Sigmoid colon (tissue), 7 donors: ENCODE measurements around the gene LSM12. TPM values are rescaled to one million over a fixed set of nuclear protein-coding genes. Genes with fewer than 3 reads are reported as not detected.

Source experiments
- DNase-seq: peaks from one replicate; pipeline ENCODE4 v3.0.0-alpha.2; 2019
- H3K27ac ChIP-seq, 4 donors: fragments of 200-600 bp; sonication (generic); one replicate each; pipeline ENCODE4 v1.5.1; 2016 to 2019; ENCODE audit warnings: mild to moderate bottlenecking in 1 of 4
- H3K27me3 ChIP-seq, 3 donors: fragments of 200-600 bp; sonication (generic); one replicate each; pipeline ENCODE4 v1.5.1; 2019; ENCODE audit warnings: mild to moderate bottlenecking in 1 of 3
- H3K36me3 ChIP-seq, 4 donors: fragments of 200-600 bp; sonication (generic); one replicate each; pipeline ENCODE4 v1.5.1; 2016 to 2019
- H3K4me1 ChIP-seq, 4 donors: fragments of 200-600 bp; sonication (generic); one replicate each; pipeline ENCODE4 v1.5.1; 2017 to 2019
- H3K4me3 ChIP-seq, 4 donors: fragments of 200-600 bp; sonication (generic); one replicate each; pipeline ENCODE4 v1.5.1; 2017 to 2019; ENCODE audit warnings: mild to moderate bottlenecking in 2 of 4, moderate library complexity in 1 of 4
- H3K9me3 ChIP-seq, 4 donors: fragments of 200-600 bp in 3 of 4; sonication (generic) in 3 of 4; one replicate each; pipeline versions ENCODE4 v1.5.1 to v1.6.1; 2013 to 2019
- CTCF ChIP-seq, 4 experiments: fragments of 450-650 bp in 3 of 4; fragments of 200-600 bp in 1 of 4; IDR thresholded peaks; one replicate each; pipeline ENCODE4 v1.5.1; 2016 to 2019; ENCODE audit warnings: antibody characterized with exemption in 4 of 4, mild to moderate bottlenecking in 3 of 4, moderate library complexity in 2 of 4
- EP300 ChIP-seq, 4 donors: sonication (generic); formaldehyde crosslinking; IDR thresholded peaks; one replicate each; pipeline ENCODE4 v1.6.1; 2017; ENCODE audit warnings: antibody characterized with exemption in 4 of 4
- POLR2A ChIP-seq, 2 donors: fragments of 450-650 bp; IDR thresholded peaks; one replicate each; pipeline ENCODE4 v1.6.1; 2016; ENCODE audit warnings: antibody characterized with exemption in 2 of 2, mild to moderate bottlenecking in 2 of 2, moderate library complexity in 2 of 2
- POLR2AphosphoS5 ChIP-seq, 4 donors: sonication (generic); formaldehyde crosslinking; IDR thresholded peaks; one replicate each; pipeline ENCODE4 v1.6.1; 2017; ENCODE audit warnings: antibody characterized with exemption in 4 of 4
- WGBS, 2 donors: extraction: QIAGEN DNeasy Blood & Tissue Kit; methylation state at CpG; one replicate each; pipeline ENCODE4 v1.1.7; 2013; 5-methylcytosine and 5-hydroxymethylcytosine counted together
- intact Hi-C: fragments of 100-400 bp; cut with DNase I; formaldehyde crosslinking; loops from one replicate; pipeline ENCODE4 v1.15.1; 2023
- polyA plus RNA-seq, 3 donors: library from polyadenylated mRNA; stranded (reverse); fragments of 200-250 nt; gene quantifications; one replicate each; pipeline ENCODE4 v1.2.3, GENCODE V29; 2013
- total RNA-seq, 4 donors: library from RNA; depleted of rRNA; stranded (reverse); fragments of >200 nt; gene quantifications; one replicate each; pipeline ENCODE4 v1.1.0, GENCODE V29; 2016
- donor health status: healthy with polysubstance abuse.
- donor health status: Bipolar disorder and iron deficiency.
- donor health status: healthy.

Gene LSM12
- total and polyA plus RNA-seq, 7 donors: 28.8 to 46.9 (median 37.9) TPM

- peaks cover 0 to 32% (median 27%) of the 10 kb centered on the region in 4 donors for H3K4me1 ChIP-seq
- no peak overlapping the region for H3K27ac ChIP-seq
- intact Hi-C loops: no loop called here
- H3K4me3 ChIP-seq: no peak overlapping the region
- no peaks in the 10 kb centered on the region for H3K27me3 ChIP-seq
- H3K9me3 ChIP-seq: no peaks in the 10 kb centered on the region
- H3K36me3 ChIP-seq: peaks cover 28 to 57% (median 49%) of the 10 kb centered on the region in 4 donors
- 94% methylated on average over 9 of the region's 9 CpGs for WGBS, 2 donors
- DNase-seq: no peak
- no peak for TF ChIP-seq POLR2A (IDR thresholded peaks at IDR 0.05)
Observed at GRCh38 chr17:44074911-44075285, 8.4 kb upstream of the LSM12 start.

GRCh38 chr17:44074231-44074910, 7.9 kb upstream of the LSM12 start:
- no peak for TF ChIP-seq EP300 (IDR thresholded peaks at IDR 0.05)
- no peak for TF ChIP-seq CTCF (IDR thresholded peaks at IDR 0.05)
- TF ChIP-seq POLR2A (IDR thresholded peaks at IDR 0.05): no peak
- no peak for TF ChIP-seq POLR2AphosphoS5 (IDR thresholded peaks at IDR 0.05)
- DNase-seq: no peak
- Histone ChIP-seq H3K4me1 (peaks cover 0 to 34% (median 31%) of the 10 kb centered on the region in 4 donors), H3K36me3 (peaks cover 28 to 55% (median 48%) of the 10 kb centered on the region in 4 donors), H3K27ac (no peak overlapping the region), H3K27me3 (no peaks in the 10 kb centered on the region), H3K4me3 (no peak overlapping the region), H3K9me3 (no peaks in the 10 kb centered on the region)
- intact Hi-C loops: no loop called here
- WGBS, 2 donors: 89 to 92% methylated on average over 9 of the region's 9 CpGs

GRCh38 chr17:44071772-44072171, 5.3 kb upstream of the LSM12 start:
- peaks cover 17 to 30% (median 24%) of the 10 kb centered on the region in 4 donors for H3K36me3 ChIP-seq
- peak overlapping the region; percentile 90 to 96 (median 94) for H3K27ac ChIP-seq
- intact Hi-C loops: loop anchor here (2.0 kb wide), 3 partner anchors 37 to 57 kb away; partner anchors contain the start of genes HDAC5 and TMEM101
- H3K4me3 ChIP-seq: peak overlapping the region in 3 of 4 donors; percentile 72 to 73 (median 72)
- no peaks in the 10 kb centered on the region for H3K27me3 ChIP-seq
- DNase-seq: no peak
- peaks cover 0 to 42% (median 37%) of the 10 kb centered on the region in 4 donors for H3K4me1 ChIP-seq
- H3K9me3 ChIP-seq: no peaks in the 10 kb centered on the region
- TF ChIP-seq EP300 (IDR thresholded peaks at IDR 0.05) (no peak), POLR2A (IDR thresholded peaks at IDR 0.05) (no peak), CTCF (IDR thresholded peaks at IDR 0.05) (no peak), POLR2AphosphoS5 (IDR thresholded peaks at IDR 0.05) (no peak)
- 22 to 41% methylated on average over 2 of the region's 2 CpGs for WGBS, 2 donors

- Histone ChIP-seq H3K9me3 (no peaks in the 10 kb centered on the region), H3K4me3 (peak overlapping the region; percentile 67 to 73 (median 72)), H3K27ac (peak overlapping the region; percentile 90 to 96 (median 94)), H3K4me1 (peaks cover 0 to 44% (median 38%) of the 10 kb centered on the region in 4 donors), H3K27me3 (no peaks in the 10 kb centered on the region), H3K36me3 (peaks cover 17 to 24% (median 19%) of the 10 kb centered on the region in 4 donors)
- TF ChIP-seq POLR2A (IDR thresholded peaks at IDR 0.05) (no peak), EP300 (IDR thresholded peaks at IDR 0.05) (peak in 1 of 4 donors; percentile 0), POLR2AphosphoS5 (IDR thresholded peaks at IDR 0.05) (peak in 1 of 4 donors; percentile 26), CTCF (IDR thresholded peaks at IDR 0.05) (no peak)
- 1 to 6% methylated on average over 3 of the region's 3 CpGs for WGBS, 2 donors
- no peak for DNase-seq
- intact Hi-C loops: loop anchor here (2.0 kb wide), 3 partner anchors 38 to 56 kb away; partner anchors contain the start of genes HDAC5 and TMEM101
Observed at GRCh38 chr17:44071198-44071520, 4.7 kb upstream of the LSM12 start.

DNA sequence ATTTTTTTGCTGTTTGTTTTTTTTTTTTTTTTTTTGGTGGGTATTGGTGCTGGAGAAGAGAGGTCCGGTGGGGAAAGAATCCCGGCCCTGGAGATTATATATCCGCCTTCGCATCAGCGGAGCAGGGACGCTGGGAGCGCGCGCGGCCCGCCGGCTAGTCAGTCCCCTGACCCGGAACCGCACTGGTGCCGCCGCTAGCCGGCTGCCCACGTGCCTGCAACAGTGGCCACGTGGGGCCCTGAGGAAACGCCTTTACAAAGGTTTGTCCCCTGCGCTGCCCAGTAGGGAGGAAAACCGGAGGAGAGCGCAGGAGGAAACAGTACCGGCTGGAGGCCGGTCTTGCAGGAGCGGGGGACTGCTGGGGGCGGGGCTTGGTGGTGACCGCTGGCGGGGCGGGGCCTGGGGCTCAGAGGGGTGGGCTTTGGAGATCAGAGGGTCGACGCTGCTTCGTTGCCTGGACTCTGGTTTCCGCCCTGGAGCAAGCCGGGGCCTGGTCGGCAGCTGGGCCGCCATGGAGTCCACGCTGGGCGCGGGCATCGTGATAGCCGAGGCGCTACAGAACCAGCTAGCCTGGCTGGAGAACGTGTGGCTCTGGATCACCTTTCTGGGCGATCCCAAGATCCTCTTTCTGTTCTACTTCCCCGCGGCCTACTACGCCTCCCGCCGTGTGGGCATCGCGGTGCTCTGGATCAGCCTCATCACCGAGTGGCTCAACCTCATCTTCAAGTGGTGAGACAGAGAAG, 4.2 kb upstream of the LSM12 start, which contains the start of gene G6PC3:
Gene G6PC3, plus strand, starts transcription at position 281 of the 743 bp plus-strand sequence. Its CDS starts 231 bp downstream, at position 512.
- WGBS, 2 donors: 0% methylated on average over 53 of the region's 53 CpGs
- intact Hi-C loops: loop anchor here (2.0 kb wide), 3 partner anchors 38 to 56 kb away; partner anchors contain the start of genes HDAC5 and TMEM101

More for the DNA sequence above, 4.2 kb upstream of the LSM12 start, which contains the start of gene G6PC3:
- Histone ChIP-seq H3K4me1 (peaks cover 0 to 47% (median 41%) of the 10 kb centered on the region in 4 donors), H3K27ac (peak within 1 kb of the TSS; percentile 90 to 96 (median 94)), H3K9me3 (no peaks in the 10 kb centered on the region), H3K27me3 (no peaks in the 10 kb centered on the region), H3K36me3 (peaks cover 11 to 19% (median 14%) of the 10 kb centered on the region in 4 donors), H3K4me3 (peak within 1 kb of the TSS; percentile 67 to 73 (median 72))
- TF ChIP-seq EP300 (IDR thresholded peaks at IDR 0.05) (peak in 1 of 4 donors; percentile 87), POLR2A (IDR thresholded peaks at IDR 0.05) (peak; percentile 61 to 75), POLR2AphosphoS5 (IDR thresholded peaks at IDR 0.05) (peak; percentile 84 to 97 (median 93)), CTCF (IDR thresholded peaks at IDR 0.05) (no peak)
- peak; percentile 98 for DNase-seq
